ENCODE results near the gene H2BK1.

The H2BK1 gene

GRCh38 chr7:151238924-151239836 is 28.9 kb upstream of the H2BK1 start:
- Histone ChIP-seq H3K27me3 (replicated peaks in 2 of 5; ENCODE audit: control insufficient read depth in 4 of 5, insufficient read depth in 5 of 5, low read length in 4 of 5) (peaks cover 0 to 5% (median 0%) of the 10 kb centered on the region in 5 experiments), H3K4me3 (ENCODE audit: control insufficient read depth in 1 of 7, extremely low read depth in 1 of 7, insufficient read depth in 4 of 7, low read depth in 2 of 7, low read length in 6 of 7) (no peak overlapping the region), H3K4me1 (ENCODE audit: control extremely low read depth in 1 of 4, control insufficient read depth in 4 of 4, insufficient read depth in 4 of 4, low read length in 3 of 4) (peaks cover 0 to 30% (median 20%) of the 10 kb centered on the region in 4 experiments), H3K36me3 (ENCODE audit: control insufficient read depth in 4 of 4, insufficient read depth in 4 of 4, low read length in 3 of 4) (peaks cover 11 to 64% (median 55%) of the 10 kb centered on the region in 4 experiments), H3K27ac (ENCODE audit: insufficient read depth in 1 of 2, low read depth in 1 of 2, low read length in 2 of 2, poor library complexity in 1 of 2, severe bottlenecking in 2 of 2) (no peak overlapping the region), H3K9me3 (ENCODE audit: control extremely low read depth in 1 of 5, control insufficient read depth in 4 of 5, insufficient read depth in 2 of 5, low read depth in 1 of 5, low read length in 4 of 5) (no peaks in the 10 kb centered on the region)
- no peak for DNase-seq
- POLR2A ChIA-PET = interaction anchor here (0.7 kb wide), 1 partner anchor 143 kb away, joined by 4 read pairs; no protein-coding TSS in a partner anchor
- CTCF ChIA-PET = interaction anchor here (1.4 kb wide), 1 partner anchor 8 kb away, joined by 4 read pairs; no protein-coding TSS in a partner anchor
- WGBS (ENCODE audit: insufficient coverage) = 94% methylated on average over 21 of the region's 25 CpGs

DNA sequence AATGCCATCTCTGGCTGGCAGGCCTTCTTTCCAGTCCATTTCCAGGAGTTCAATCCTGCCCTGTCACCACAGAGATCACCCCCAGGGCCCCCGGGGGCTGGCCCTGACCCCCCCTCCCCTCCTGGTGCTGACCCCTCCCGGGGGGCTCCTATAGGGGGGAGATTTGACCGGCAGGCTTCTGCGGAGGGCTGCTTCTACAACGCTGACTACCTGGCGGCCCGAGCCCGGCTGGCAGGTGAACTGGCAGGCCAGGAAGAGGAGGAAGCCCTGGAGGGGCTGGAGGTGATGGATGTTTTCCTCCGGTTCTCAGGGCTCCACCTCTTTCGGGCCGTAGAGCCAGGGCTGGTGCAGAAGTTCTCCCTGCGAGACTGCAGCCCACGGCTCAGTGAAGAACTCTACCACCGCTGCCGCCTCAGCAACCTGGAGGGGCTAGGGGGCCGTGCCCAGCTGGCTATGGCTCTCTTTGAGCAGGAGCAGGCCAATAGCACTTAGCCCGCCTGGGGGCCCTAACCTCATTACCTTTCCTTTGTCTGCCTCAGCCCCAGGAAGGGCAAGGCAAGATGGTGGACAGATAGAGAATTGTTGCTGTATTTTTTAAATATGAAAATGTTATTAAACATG is 28.0 kb upstream of the H2BK1 start:
- ChIA-PET CTCF (interaction anchor here (1.4 kb wide), 1 partner anchor 30 kb away, joined by 5 read pairs; no protein-coding TSS in a partner anchor), POLR2A (no interaction called here)
- 82% methylated on average over 13 of the region's 17 CpGs for WGBS (ENCODE audit: insufficient coverage)
- Histone ChIP-seq H3K4me3 (ENCODE audit: control insufficient read depth in 1 of 7, extremely low read depth in 1 of 7, insufficient read depth in 4 of 7, low read depth in 2 of 7, low read length in 6 of 7) (no peak overlapping the region), H3K36me3 (ENCODE audit: control insufficient read depth in 4 of 4, insufficient read depth in 4 of 4, low read length in 3 of 4) (peaks cover 11 to 64% (median 57%) of the 10 kb centered on the region in 4 experiments), H3K9me3 (ENCODE audit: control extremely low read depth in 1 of 5, control insufficient read depth in 4 of 5, insufficient read depth in 2 of 5, low read depth in 1 of 5, low read length in 4 of 5) (no peaks in the 10 kb centered on the region), H3K27ac (ENCODE audit: insufficient read depth in 1 of 2, low read depth in 1 of 2, low read length in 2 of 2, poor library complexity in 1 of 2, severe bottlenecking in 2 of 2) (no peak overlapping the region), H3K27me3 (replicated peaks in 2 of 5; ENCODE audit: control insufficient read depth in 4 of 5, insufficient read depth in 5 of 5, low read length in 4 of 5) (no peaks in the 10 kb centered on the region), H3K4me1 (ENCODE audit: control extremely low read depth in 1 of 4, control insufficient read depth in 4 of 4, insufficient read depth in 4 of 4, low read length in 3 of 4) (peaks cover 3 to 31% (median 21%) of the 10 kb centered on the region in 4 experiments)
- no peak for DNase-seq

DNA sequence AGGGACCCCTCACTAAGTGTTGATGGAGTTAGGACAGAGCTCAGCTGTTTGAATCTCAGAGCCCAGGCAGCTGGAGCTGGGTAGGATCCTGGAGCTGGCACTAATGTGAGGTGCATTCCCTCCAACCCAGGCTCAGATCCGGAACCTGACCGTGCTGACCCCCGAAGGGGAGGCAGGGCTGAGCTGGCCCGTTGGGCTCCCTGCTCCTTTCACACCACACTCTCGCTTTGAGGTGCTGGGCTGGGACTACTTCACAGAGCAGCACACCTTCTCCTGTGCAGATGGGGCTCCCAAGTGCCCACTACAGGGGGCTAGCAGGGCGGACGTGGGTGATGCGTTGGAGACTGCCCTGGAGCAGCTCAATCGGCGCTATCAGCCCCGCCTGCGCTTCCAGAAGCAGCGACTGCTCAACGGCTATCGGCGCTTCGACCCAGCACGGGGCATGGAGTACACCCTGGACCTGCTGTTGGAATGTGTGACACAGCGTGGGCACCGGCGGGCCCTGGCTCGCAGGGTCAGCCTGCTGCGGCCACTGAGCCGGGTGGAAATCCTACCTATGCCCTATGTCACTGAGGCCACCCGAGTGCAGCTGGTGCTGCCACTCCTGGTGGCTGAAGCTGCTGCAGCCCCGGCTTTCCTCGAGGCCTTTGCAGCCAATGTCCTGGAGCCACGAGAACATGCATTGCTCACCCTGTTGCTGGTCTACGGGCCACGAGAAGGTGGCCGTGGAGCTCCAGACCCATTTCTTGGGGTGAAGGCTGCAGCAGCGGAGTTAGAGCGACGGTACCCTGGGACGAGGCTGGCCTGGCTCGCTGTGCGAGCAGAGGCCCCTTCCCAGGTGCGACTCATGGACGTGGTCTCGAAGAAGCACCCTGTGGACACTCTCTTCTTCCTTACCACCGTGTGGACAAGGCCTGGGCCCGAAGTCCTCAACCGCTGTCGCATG is 27.2 kb upstream of the H2BK1 start:
- Histone ChIP-seq H3K36me3 (ENCODE audit: control insufficient read depth in 4 of 4, insufficient read depth in 4 of 4, low read length in 3 of 4) (peaks cover 11 to 64% (median 57%) of the 10 kb centered on the region in 4 experiments), H3K27ac (ENCODE audit: insufficient read depth in 1 of 2, low read depth in 1 of 2, low read length in 2 of 2, poor library complexity in 1 of 2, severe bottlenecking in 2 of 2) (no peak overlapping the region), H3K9me3 (ENCODE audit: control extremely low read depth in 1 of 5, control insufficient read depth in 4 of 5, insufficient read depth in 2 of 5, low read depth in 1 of 5, low read length in 4 of 5) (no peaks in the 10 kb centered on the region), H3K27me3 (replicated peaks in 2 of 5; ENCODE audit: control insufficient read depth in 4 of 5, insufficient read depth in 5 of 5, low read length in 4 of 5) (no peaks in the 10 kb centered on the region), H3K4me1 (ENCODE audit: control extremely low read depth in 1 of 4, control insufficient read depth in 4 of 4, insufficient read depth in 4 of 4, low read length in 3 of 4) (peaks cover 3 to 29% (median 18%) of the 10 kb centered on the region in 4 experiments), H3K4me3 (ENCODE audit: control insufficient read depth in 1 of 7, extremely low read depth in 1 of 7, insufficient read depth in 4 of 7, low read depth in 2 of 7, low read length in 6 of 7) (no peak overlapping the region)
- DNase-seq = no peak
- POLR2A ChIA-PET = interaction anchor here (0.7 kb wide), 1 partner anchor 10 kb away, joined by 3 read pairs; the partner anchor contains the start of gene ABCF2
- CTCF ChIA-PET = interaction anchor here (1.1 to 5.8 kb wide), 7 partner anchors 8 to 125 kb away, joined by 3 to 72 read pairs (median 4); partner anchors contain the start of gene SMARCD3
- 96% methylated on average over 39 of the region's 44 CpGs for WGBS (ENCODE audit: insufficient coverage)

DNA sequence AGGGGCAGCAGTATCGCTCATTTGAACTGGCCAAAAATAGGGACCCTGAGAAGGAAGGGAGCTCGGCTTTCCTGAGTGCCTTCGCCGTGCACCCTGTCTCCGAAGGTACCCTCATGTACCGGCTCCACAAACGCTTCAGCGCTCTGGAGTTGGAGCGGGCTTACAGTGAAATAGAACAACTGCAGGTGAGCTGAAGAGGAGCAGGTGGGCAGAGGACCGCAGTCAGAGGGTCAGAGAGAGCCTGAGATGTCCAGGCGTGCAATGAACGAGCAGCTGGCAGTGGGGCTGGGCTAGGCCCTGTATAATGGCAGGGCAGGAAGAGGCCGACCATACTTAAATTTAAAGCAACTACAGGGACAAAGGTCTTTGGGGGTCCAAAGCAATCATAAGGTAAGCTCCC is 26.1 kb upstream of the H2BK1 start:
- no peak for DNase-seq
- H3K27ac ChIP-seq (ENCODE audit: insufficient read depth in 1 of 2, low read depth in 1 of 2, low read length in 2 of 2, poor library complexity in 1 of 2, severe bottlenecking in 2 of 2) = no peak overlapping the region
- H3K4me3 ChIP-seq (ENCODE audit: control insufficient read depth in 1 of 7, extremely low read depth in 1 of 7, insufficient read depth in 4 of 7, low read depth in 2 of 7, low read length in 6 of 7) = no peak overlapping the region
- H3K9me3 ChIP-seq (ENCODE audit: control extremely low read depth in 1 of 5, control insufficient read depth in 4 of 5, insufficient read depth in 2 of 5, low read depth in 1 of 5, low read length in 4 of 5) = no peaks in the 10 kb centered on the region
- H3K27me3 ChIP-seq (replicated peaks in 2 of 5; ENCODE audit: control insufficient read depth in 4 of 5, insufficient read depth in 5 of 5, low read length in 4 of 5) = no peaks in the 10 kb centered on the region
- H3K36me3 ChIP-seq (ENCODE audit: control insufficient read depth in 4 of 4, insufficient read depth in 4 of 4, low read length in 3 of 4) = peaks cover 11 to 63% (median 54%) of the 10 kb centered on the region in 4 experiments
- 100% methylated on average over 13 of the region's 13 CpGs for WGBS (ENCODE audit: insufficient coverage)
- POLR2A ChIA-PET = interaction anchor here (0.5 to 0.7 kb wide), 2 partner anchors 9 kb away, joined by 3 to 4 read pairs; partner anchors contain the start of gene ABCF2
- CTCF ChIA-PET = interaction anchor here (0.6 to 5.8 kb wide), 8 partner anchors 8 to 124 kb away, joined by 3 to 72 read pairs (median 4); partner anchors contain the start of gene SMARCD3
- H3K4me1 ChIP-seq (ENCODE audit: control extremely low read depth in 1 of 4, control insufficient read depth in 4 of 4, insufficient read depth in 4 of 4, low read length in 3 of 4) = peaks cover 8 to 30% (median 24%) of the 10 kb centered on the region in 4 experiments

GRCh38 chr7:151235091-151235787 is 25.0 kb upstream of the H2BK1 start:
- Histone ChIP-seq H3K27me3 (replicated peaks in 2 of 5; ENCODE audit: control insufficient read depth in 4 of 5, insufficient read depth in 5 of 5, low read length in 4 of 5) (no peaks in the 10 kb centered on the region), H3K4me3 (ENCODE audit: control insufficient read depth in 1 of 7, extremely low read depth in 1 of 7, insufficient read depth in 4 of 7, low read depth in 2 of 7, low read length in 6 of 7) (no peak overlapping the region), H3K27ac (ENCODE audit: insufficient read depth in 1 of 2, low read depth in 1 of 2, low read length in 2 of 2, poor library complexity in 1 of 2, severe bottlenecking in 2 of 2) (no peak overlapping the region), H3K36me3 (ENCODE audit: control insufficient read depth in 4 of 4, insufficient read depth in 4 of 4, low read length in 3 of 4) (peaks cover 11 to 59% (median 49%) of the 10 kb centered on the region in 4 experiments), H3K9me3 (ENCODE audit: control extremely low read depth in 1 of 5, control insufficient read depth in 4 of 5, insufficient read depth in 2 of 5, low read depth in 1 of 5, low read length in 4 of 5) (no peaks in the 10 kb centered on the region), H3K4me1 (ENCODE audit: control extremely low read depth in 1 of 4, control insufficient read depth in 4 of 4, insufficient read depth in 4 of 4, low read length in 3 of 4) (peaks cover 8 to 30% (median 25%) of the 10 kb centered on the region in 4 experiments)
- DNase-seq = no peak
- ChIA-PET POLR2A (interaction anchor here (3.4 kb wide), 1 partner anchor 8 kb away, joined by 15 read pairs; no protein-coding TSS in a partner anchor), CTCF (interaction anchor here (1.0 to 5.8 kb wide), 2 partner anchors 10 to 13 kb away, joined by 3 to 72 read pairs; partner anchors contain the start of gene SMARCD3)
- WGBS (ENCODE audit: insufficient coverage) = 96% methylated on average over 28 of the region's 28 CpGs

All from common myeloid progenitor, CD34-positive (primary cell).